ENCODE data around the gene TCF25.

- TF ChIP-seq POLR2A (IDR thresholded peaks at IDR 0.05) (no peak), CTCF (IDR thresholded peaks at IDR 0.05) (no peak)
Measured at GRCh38 chr16:89897204-89897603, 23.8 kb downstream of the TCF25 start.

All from thyroid gland (tissue), 4 donors.